ENCODE measurements around the gene OR51A4. TPM values are rescaled to one million over a fixed set of nuclear protein-coding genes. Genes with fewer than 3 reads are reported as not detected.
A peak's percentile ranks its signal among the peaks of the same experiment; 100 is the strongest.

Gene OR51A4, protein sequence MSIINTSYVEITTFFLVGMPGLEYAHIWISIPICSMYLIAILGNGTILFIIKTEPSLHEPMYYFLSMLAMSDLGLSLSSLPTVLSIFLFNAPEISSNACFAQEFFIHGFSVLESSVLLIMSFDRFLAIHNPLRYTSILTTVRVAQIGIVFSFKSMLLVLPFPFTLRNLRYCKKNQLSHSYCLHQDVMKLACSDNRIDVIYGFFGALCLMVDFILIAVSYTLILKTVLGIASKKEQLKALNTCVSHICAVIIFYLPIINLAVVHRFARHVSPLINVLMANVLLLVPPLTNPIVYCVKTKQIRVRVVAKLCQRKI
- total RNA-seq, result not detected
- polyA plus RNA-seq (ENCODE audit: insufficient read length in 2 of 2), result not detected
- long read RNA-seq, donor 1, result 0 reads
- long read RNA-seq, donor 2, result 0 reads
- long read RNA-seq, donor 3, result 0 reads
- long read RNA-seq, donor 4, result 0 reads

GRCh38 chr11:4947505-4947904, at the start of gene OR51A4:
OR51A4 (minus strand) TSS chr11:4947605; CDS start chr11:4947100, 505 bp downstream.
- H3K4me1 ChIP-seq (ENCODE audit: control insufficient read depth, insufficient read depth, low read length), result no peaks in the 10 kb centered on the region
- no peaks in the 10 kb centered on the region for H3K27me3 ChIP-seq (ENCODE audit: control insufficient read depth, insufficient read depth, low read length)
- H3K36me3 ChIP-seq (ENCODE audit: control insufficient read depth, insufficient read depth, low read length), result no peaks in the 10 kb centered on the region
- H3K9me3 ChIP-seq (ENCODE audit: control insufficient read depth, insufficient read depth, low read length), result no peaks in the 10 kb centered on the region
- no peak for DNase-seq (ENCODE audit: low read depth in 4 of 6, low spot score in 6 of 6)
- no peak within 1 kb of the TSS for H3K27ac ChIP-seq (ENCODE audit: low read depth, low read length)
- no peak within 1 kb of the TSS for H3K4me3 ChIP-seq (ENCODE audit: low read depth, low read length)

GRCh38 chr11:4994551-4994950, 47.1 kb upstream of the OR51A4 start, which contains the start of gene OR51L1:
OR51L1 (plus strand) TSS chr11:4994851; CDS start chr11:4998983, 4,132 bp downstream.
- no peaks in the 10 kb centered on the region for H3K36me3 ChIP-seq (ENCODE audit: control insufficient read depth, insufficient read depth, low read length)
- H3K9me3 ChIP-seq (ENCODE audit: control insufficient read depth, insufficient read depth, low read length), result no peaks in the 10 kb centered on the region
- H3K4me1 ChIP-seq (ENCODE audit: control insufficient read depth, insufficient read depth, low read length), result no peaks in the 10 kb centered on the region
- H3K27ac ChIP-seq (ENCODE audit: low read depth, low read length), result no peak within 1 kb of the TSS
- no CpG with 5 or more reads among the region's 2 CpGs for WGBS (ENCODE audit: insufficient coverage)
- no peak within 1 kb of the TSS for H3K4me3 ChIP-seq (ENCODE audit: low read depth, low read length)
- DNase-seq (ENCODE audit: low read depth in 4 of 6, low spot score in 6 of 6), result no peak
- no peaks in the 10 kb centered on the region for H3K27me3 ChIP-seq (ENCODE audit: control insufficient read depth, insufficient read depth, low read length)

- H3K27ac ChIP-seq (ENCODE audit: low read depth, low read length), result no peak overlapping the region
- no peaks in the 10 kb centered on the region for H3K9me3 ChIP-seq (ENCODE audit: control insufficient read depth, insufficient read depth, low read length)
- no peak for DNase-seq (ENCODE audit: low read depth in 4 of 6, low spot score in 6 of 6)
- WGBS (ENCODE audit: insufficient coverage), result 60% methylated on average over 1 of the region's 1 CpG
- H3K27me3 ChIP-seq (ENCODE audit: control insufficient read depth, insufficient read depth, low read length), result no peaks in the 10 kb centered on the region
- H3K4me3 ChIP-seq (ENCODE audit: low read depth, low read length), result no peak overlapping the region
- no peaks in the 10 kb centered on the region for H3K36me3 ChIP-seq (ENCODE audit: control insufficient read depth, insufficient read depth, low read length)
- no peaks in the 10 kb centered on the region for H3K4me1 ChIP-seq (ENCODE audit: control insufficient read depth, insufficient read depth, low read length)
Measured at GRCh38 chr11:4991060-4991459, 43.7 kb upstream of the OR51A4 start.

DNA sequence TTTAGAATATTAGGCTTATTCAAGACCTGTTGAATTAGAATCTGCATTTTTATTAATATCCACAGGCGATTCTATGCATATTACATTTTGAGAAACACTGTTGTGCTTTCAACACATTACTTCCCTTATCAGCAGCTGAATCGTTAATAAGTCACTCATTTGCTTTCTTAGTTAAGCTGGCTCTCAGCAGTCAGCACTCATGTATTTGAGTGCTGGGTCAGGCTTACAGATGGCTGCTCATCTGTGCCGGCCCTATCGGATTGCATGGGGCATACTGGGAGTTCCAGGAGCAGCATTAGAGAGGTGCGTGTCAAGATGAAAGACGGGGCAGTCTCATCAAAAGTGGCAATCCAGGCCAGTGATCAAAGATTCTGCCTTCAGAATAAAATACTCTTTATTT, 36.4 kb upstream of the OR51A4 start:
- Histone ChIP-seq H3K4me1 (ENCODE audit: control insufficient read depth, insufficient read depth, low read length) (no peaks in the 10 kb centered on the region), H3K9me3 (ENCODE audit: control insufficient read depth, insufficient read depth, low read length) (no peaks in the 10 kb centered on the region), H3K27me3 (ENCODE audit: control insufficient read depth, insufficient read depth, low read length) (no peaks in the 10 kb centered on the region), H3K4me3 (ENCODE audit: low read depth, low read length) (no peak overlapping the region), H3K36me3 (ENCODE audit: control insufficient read depth, insufficient read depth, low read length) (no peaks in the 10 kb centered on the region), H3K27ac (ENCODE audit: low read depth, low read length) (no peak overlapping the region)
- no peak for DNase-seq (ENCODE audit: low read depth in 4 of 6, low spot score in 6 of 6)
- WGBS (ENCODE audit: insufficient coverage), result 79% methylated on average over 5 of the region's 6 CpGs

GRCh38 chr11:4982678-4983077, 35.3 kb upstream of the OR51A4 start:
- H3K36me3 ChIP-seq (ENCODE audit: control insufficient read depth, insufficient read depth, low read length), result no peaks in the 10 kb centered on the region
- H3K27ac ChIP-seq (ENCODE audit: low read depth, low read length), result no peak overlapping the region
- no CpG with 5 or more reads among the region's 3 CpGs for WGBS (ENCODE audit: insufficient coverage)

GRCh38 chr11:4979036-4979435, 31.6 kb upstream of the OR51A4 start:
- Histone ChIP-seq H3K4me3 (ENCODE audit: low read depth, low read length) (no peak overlapping the region), H3K27ac (ENCODE audit: low read depth, low read length) (no peak overlapping the region), H3K4me1 (ENCODE audit: control insufficient read depth, insufficient read depth, low read length) (no peaks in the 10 kb centered on the region), H3K9me3 (ENCODE audit: control insufficient read depth, insufficient read depth, low read length) (no peaks in the 10 kb centered on the region), H3K27me3 (ENCODE audit: control insufficient read depth, insufficient read depth, low read length) (no peaks in the 10 kb centered on the region), H3K36me3 (ENCODE audit: control insufficient read depth, insufficient read depth, low read length) (no peaks in the 10 kb centered on the region)
- peak in 3 of 6 donors; percentile 1 to 74 (median 5) for DNase-seq (ENCODE audit: low read depth in 4 of 6, low spot score in 6 of 6)
- 80% methylated on average over 1 of the region's 3 CpGs for WGBS (ENCODE audit: insufficient coverage)

More at GRCh38 chr11:4982678-4983077, 35.3 kb upstream of the OR51A4 start:
- Histone ChIP-seq H3K27me3 (ENCODE audit: control insufficient read depth, insufficient read depth, low read length) (no peaks in the 10 kb centered on the region), H3K4me1 (ENCODE audit: control insufficient read depth, insufficient read depth, low read length) (no peaks in the 10 kb centered on the region), H3K4me3 (ENCODE audit: low read depth, low read length) (no peak overlapping the region), H3K9me3 (ENCODE audit: control insufficient read depth, insufficient read depth, low read length) (no peaks in the 10 kb centered on the region)
- no peak for DNase-seq (ENCODE audit: low read depth in 4 of 6, low spot score in 6 of 6)

DNA sequence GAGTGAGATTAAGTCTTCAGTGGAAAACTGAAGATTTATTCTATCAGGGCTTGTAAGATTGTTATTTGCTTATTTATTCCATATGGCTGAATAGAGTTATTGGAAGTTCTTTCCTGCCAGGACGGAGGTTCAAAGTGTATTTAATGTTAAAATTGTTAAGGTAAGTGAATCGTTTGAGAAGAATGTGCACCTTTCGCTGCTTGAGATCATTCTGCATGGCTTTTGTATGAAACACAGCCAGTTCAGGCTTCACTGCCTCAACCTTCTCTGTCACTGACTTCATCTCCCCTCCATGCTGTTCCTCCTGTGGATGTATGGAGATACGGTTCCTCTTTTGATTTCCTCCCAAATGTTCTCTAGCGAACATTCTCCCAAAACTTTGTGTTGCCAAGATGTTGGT, 28.0 kb upstream of the OR51A4 start:
- Histone ChIP-seq H3K36me3 (ENCODE audit: control insufficient read depth, insufficient read depth, low read length) (no peaks in the 10 kb centered on the region), H3K4me3 (ENCODE audit: low read depth, low read length) (no peak overlapping the region), H3K4me1 (ENCODE audit: control insufficient read depth, insufficient read depth, low read length) (no peaks in the 10 kb centered on the region), H3K27ac (ENCODE audit: low read depth, low read length) (no peak overlapping the region), H3K27me3 (ENCODE audit: control insufficient read depth, insufficient read depth, low read length) (no peaks in the 10 kb centered on the region), H3K9me3 (ENCODE audit: control insufficient read depth, insufficient read depth, low read length) (no peaks in the 10 kb centered on the region)
- WGBS (ENCODE audit: insufficient coverage), result 83% methylated on average over 1 of the region's 5 CpGs
- no peak for DNase-seq (ENCODE audit: low read depth in 4 of 6, low spot score in 6 of 6)

DNA sequence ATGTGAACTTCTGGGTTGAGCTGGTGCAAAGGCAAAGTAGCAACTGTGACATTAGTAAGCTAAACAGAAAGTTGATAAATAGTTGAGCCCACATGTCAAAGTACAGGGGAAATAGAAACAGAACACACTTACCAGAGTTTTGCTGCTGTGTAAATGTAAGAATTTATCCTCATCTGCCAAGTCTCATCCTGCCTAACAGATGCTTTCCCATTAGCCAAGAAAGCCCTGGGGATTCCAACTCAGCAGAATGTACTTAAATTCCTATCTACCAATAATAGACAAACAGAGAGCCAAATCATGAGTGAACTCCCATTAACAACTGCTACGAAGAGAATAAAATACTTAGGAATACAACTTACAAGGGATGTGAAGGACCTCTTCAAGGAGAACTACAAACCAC, 15.4 kb upstream of the OR51A4 start:
- Histone ChIP-seq H3K4me3 (ENCODE audit: low read depth, low read length) (no peak overlapping the region), H3K9me3 (ENCODE audit: control insufficient read depth, insufficient read depth, low read length) (no peaks in the 10 kb centered on the region)
- peak in 2 of 6 donors; percentile 1 to 62 for DNase-seq (ENCODE audit: low read depth in 4 of 6, low spot score in 6 of 6)

DNA sequence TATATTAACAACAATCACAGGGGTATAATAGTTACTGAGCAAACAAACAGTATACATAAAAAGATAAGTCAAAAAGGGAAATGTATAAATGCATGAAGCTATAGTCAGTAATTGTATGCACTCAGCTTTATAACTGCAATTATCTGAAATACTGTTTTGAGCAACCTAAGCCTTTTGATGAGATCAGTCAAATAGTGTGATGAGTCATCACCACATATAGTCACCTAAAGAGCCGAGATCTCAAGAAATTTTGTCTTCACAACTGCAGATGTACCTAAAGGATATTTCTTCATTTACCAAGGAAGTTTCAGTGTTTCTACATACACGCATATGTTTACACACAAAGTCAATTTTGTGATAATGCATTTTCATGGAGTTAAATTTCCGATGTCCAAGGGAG, 13.5 kb upstream of the OR51A4 start:
- WGBS (ENCODE audit: insufficient coverage), result 86% methylated on average over 1 of the region's 3 CpGs
- Histone ChIP-seq H3K36me3 (ENCODE audit: control insufficient read depth, insufficient read depth, low read length) (no peaks in the 10 kb centered on the region), H3K27me3 (ENCODE audit: control insufficient read depth, insufficient read depth, low read length) (no peaks in the 10 kb centered on the region), H3K4me3 (ENCODE audit: low read depth, low read length) (no peak overlapping the region), H3K9me3 (ENCODE audit: control insufficient read depth, insufficient read depth, low read length) (no peaks in the 10 kb centered on the region), H3K4me1 (ENCODE audit: control insufficient read depth, insufficient read depth, low read length) (no peaks in the 10 kb centered on the region), H3K27ac (ENCODE audit: low read depth, low read length) (no peak overlapping the region)
- no peak for DNase-seq (ENCODE audit: low read depth in 4 of 6, low spot score in 6 of 6)

More for the DNA sequence above, 15.4 kb upstream of the OR51A4 start:
- Histone ChIP-seq H3K27ac (ENCODE audit: low read depth, low read length) (no peak overlapping the region), H3K36me3 (ENCODE audit: control insufficient read depth, insufficient read depth, low read length) (no peaks in the 10 kb centered on the region), H3K4me1 (ENCODE audit: control insufficient read depth, insufficient read depth, low read length) (no peaks in the 10 kb centered on the region), H3K27me3 (ENCODE audit: control insufficient read depth, insufficient read depth, low read length) (no peaks in the 10 kb centered on the region)
- no CpG with 5 or more reads among the region's 1 CpG for WGBS (ENCODE audit: insufficient coverage)

DNA sequence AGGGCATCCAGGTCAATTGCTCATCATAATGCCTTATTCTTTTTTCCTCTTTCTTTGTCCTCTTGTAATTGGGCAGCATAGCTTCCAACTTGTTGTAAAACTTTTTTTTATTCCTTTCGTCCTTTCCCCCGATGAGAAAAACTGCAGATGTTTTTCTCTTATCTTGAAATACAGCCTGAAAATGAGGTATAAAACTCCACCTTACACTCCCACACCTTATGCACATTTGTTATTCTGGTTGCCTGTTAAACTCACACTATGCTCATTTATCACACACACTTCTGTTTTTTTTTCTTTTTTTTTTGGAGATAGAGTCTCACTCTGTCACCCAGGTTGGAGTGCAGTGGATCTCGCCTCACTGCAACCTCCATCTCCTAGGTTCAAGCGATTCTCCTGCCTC, 10.0 kb upstream of the OR51A4 start:
- Histone ChIP-seq H3K27me3 (ENCODE audit: control insufficient read depth, insufficient read depth, low read length) (no peaks in the 10 kb centered on the region), H3K4me1 (ENCODE audit: control insufficient read depth, insufficient read depth, low read length) (no peaks in the 10 kb centered on the region), H3K9me3 (ENCODE audit: control insufficient read depth, insufficient read depth, low read length) (no peaks in the 10 kb centered on the region), H3K27ac (ENCODE audit: low read depth, low read length) (no peak overlapping the region), H3K36me3 (ENCODE audit: control insufficient read depth, insufficient read depth, low read length) (no peaks in the 10 kb centered on the region), H3K4me3 (ENCODE audit: low read depth, low read length) (no peak overlapping the region)
- 61% methylated on average over 2 of the region's 4 CpGs for WGBS (ENCODE audit: insufficient coverage)
- DNase-seq (ENCODE audit: low read depth in 4 of 6, low spot score in 6 of 6), result no peak

Measured in spinal cord (tissue), 10 donors.